ENCODE data around the gene CALR3. TPM values are rescaled to one million over a fixed set of nuclear protein-coding genes. Genes with fewer than 3 reads are reported as not detected.

The CALR3 gene
- total RNA-seq, 2 experiments from 2014 or later, result not detected

GRCh38 chr19:16520074-16520973 lies 24.4 kb upstream of the CALR3 start:
- Histone ChIP-seq H3K27ac (ENCODE audit: low read depth in 1 of 2, low read length in 2 of 2) (no peak overlapping the region), H3K4me1 (ENCODE audit: insufficient read depth, low read length) (peaks cover 10% of the 10 kb centered on the region), H3K4me3 (ENCODE audit: low read length) (no peak overlapping the region), H3K36me3 (ENCODE audit: insufficient read depth, low read length) (peaks cover 76% of the 10 kb centered on the region), H3K27me3 (ENCODE audit: control insufficient read depth in 1 of 2, insufficient read depth in 2 of 2, low read length in 2 of 2) (no peaks in the 10 kb centered on the region), H3K9me3 (ENCODE audit: control insufficient read depth in 1 of 2, insufficient read depth in 1 of 2, low read length in 2 of 2) (no peaks in the 10 kb centered on the region)
- no peak for TF ChIP-seq CTCF (IDR thresholded peaks at IDR 0.05)
- ChIA-PET CTCF (no interaction called here), POLR2A (interaction anchor here (0.6 kb wide), 1 partner anchor 38 kb away, joined by 4 read pairs; no protein-coding TSS in a partner anchor)
- no peaks in the 10 kb centered on the region for H3K27me3 Mint-ChIP-seq
- no peak overlapping the region for H3K4me3 Mint-ChIP-seq
- H3K27ac Mint-ChIP-seq, result no peak overlapping the region
- intact Hi-C loops (cut with DNase I, micrococcal nuclease), result no loop called here
- no peaks in the 10 kb centered on the region for H3K9me3 Mint-ChIP-seq
- peaks cover 71% of the 10 kb centered on the region for H3K36me3 Mint-ChIP-seq (ENCODE audit: low read depth)
- ATAC-seq (ENCODE audit: poor library complexity) (no peak), DNase-seq (no peak)
- H3K4me1 Mint-ChIP-seq (ENCODE audit: low read depth), result no peaks in the 10 kb centered on the region

- no peaks in the 10 kb centered on the region for H3K9me3 Mint-ChIP-seq
- ATAC-seq (ENCODE audit: poor library complexity) (no peak), DNase-seq (no peak)
- intact Hi-C loops (cut with DNase I, micrococcal nuclease), result no loop called here
- Histone ChIP-seq H3K9me3 (ENCODE audit: control insufficient read depth in 1 of 2, insufficient read depth in 1 of 2, low read length in 2 of 2) (no peaks in the 10 kb centered on the region), H3K27ac (ENCODE audit: low read depth in 1 of 2, low read length in 2 of 2) (no peak overlapping the region), H3K36me3 (ENCODE audit: insufficient read depth, low read length) (peaks cover 66% of the 10 kb centered on the region), H3K4me3 (ENCODE audit: low read length) (no peak overlapping the region), H3K4me1 (ENCODE audit: insufficient read depth, low read length) (peaks cover 10% of the 10 kb centered on the region), H3K27me3 (ENCODE audit: control insufficient read depth in 1 of 2, insufficient read depth in 2 of 2, low read length in 2 of 2) (no peaks in the 10 kb centered on the region)
- peaks cover 65% of the 10 kb centered on the region for H3K36me3 Mint-ChIP-seq (ENCODE audit: low read depth)
- H3K4me3 Mint-ChIP-seq, result no peak overlapping the region
- H3K27ac Mint-ChIP-seq, result no peak overlapping the region
- H3K27me3 Mint-ChIP-seq, result no peaks in the 10 kb centered on the region
- CTCF ChIA-PET, result no interaction called here
- H3K4me1 Mint-ChIP-seq (ENCODE audit: low read depth), result no peaks in the 10 kb centered on the region
- POLR2A ChIA-PET, result no interaction called here
- no peak for TF ChIP-seq CTCF (IDR thresholded peaks at IDR 0.05)
Measured at GRCh38 chr19:16519230-16519687, 23.3 kb upstream of the CALR3 start.

- no peak for ATAC-seq (ENCODE audit: poor library complexity)
- Histone ChIP-seq H3K4me1 (ENCODE audit: insufficient read depth, low read length) (peaks cover 10% of the 10 kb centered on the region), H3K36me3 (ENCODE audit: insufficient read depth, low read length) (peaks cover 60% of the 10 kb centered on the region), H3K27me3 (ENCODE audit: control insufficient read depth in 1 of 2, insufficient read depth in 2 of 2, low read length in 2 of 2) (no peaks in the 10 kb centered on the region), H3K27ac (ENCODE audit: low read depth in 1 of 2, low read length in 2 of 2) (no peak overlapping the region), H3K9me3 (ENCODE audit: control insufficient read depth in 1 of 2, insufficient read depth in 1 of 2, low read length in 2 of 2) (no peaks in the 10 kb centered on the region), H3K4me3 (ENCODE audit: low read length) (no peak overlapping the region)
- Mint-ChIP-seq H3K27me3 (no peaks in the 10 kb centered on the region), H3K36me3 (ENCODE audit: low read depth) (peaks cover 59% of the 10 kb centered on the region), H3K27ac (no peak overlapping the region), H3K9me3 (no peaks in the 10 kb centered on the region), H3K4me1 (ENCODE audit: low read depth) (no peaks in the 10 kb centered on the region), H3K4me3 (no peak overlapping the region)
- no peak for TF ChIP-seq CTCF (IDR thresholded peaks at IDR 0.05)
- ChIA-PET CTCF (no interaction called here), POLR2A (interaction anchor here (0.6 kb wide), 1 partner anchor 68 kb away, joined by 3 read pairs; no protein-coding TSS in a partner anchor)
- no peak for DNase-seq
- intact Hi-C loops (cut with DNase I, micrococcal nuclease), result no loop called here
Measured at GRCh38 chr19:16518483-16519229, 22.7 kb upstream of the CALR3 start.

Measured in CD4-positive, alpha-beta T cell (primary cell).